NCI-H2196 treated with DMSO at 0.1 percent for 48 hours (cell line): ENCODE results near the gene TMEM229B.
A peak's percentile ranks its signal among the peaks of the same experiment; 100 is the strongest.
"Not testable (repeated sequence)": the region's sequence is repeated elsewhere in the genome, so short reads cannot be mapped to it uniquely, and the experiment has no call there.

Experiments used
- DNase-seq: peaks from one replicate; lab custom pipeline; 2025; ENCODE audit not compliant: unreplicated experiment; lab: John Stamatoyannopoulos, UW

Gene TMEM229B

DNA sequence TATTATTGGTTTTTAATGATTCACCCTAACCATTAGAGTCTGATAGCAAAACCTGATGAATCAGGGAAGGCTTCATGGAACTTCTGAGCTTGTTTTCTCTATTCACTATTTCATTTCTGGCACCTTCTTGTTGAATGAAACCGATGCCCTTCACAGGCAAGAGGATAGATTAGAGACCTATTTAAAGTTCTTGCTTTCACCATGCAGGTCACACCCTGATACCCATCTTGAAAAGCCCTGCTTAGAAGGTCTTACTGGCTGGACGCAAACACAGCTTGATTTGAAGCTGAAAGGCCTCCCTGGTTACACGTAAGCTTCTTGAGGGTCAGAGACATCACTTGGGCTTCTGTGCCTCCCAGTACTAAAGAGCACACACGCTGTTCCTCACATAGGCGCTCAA, 29.2 kb downstream of the TMEM229B start:
- no peak for DNase-seq

DNA sequence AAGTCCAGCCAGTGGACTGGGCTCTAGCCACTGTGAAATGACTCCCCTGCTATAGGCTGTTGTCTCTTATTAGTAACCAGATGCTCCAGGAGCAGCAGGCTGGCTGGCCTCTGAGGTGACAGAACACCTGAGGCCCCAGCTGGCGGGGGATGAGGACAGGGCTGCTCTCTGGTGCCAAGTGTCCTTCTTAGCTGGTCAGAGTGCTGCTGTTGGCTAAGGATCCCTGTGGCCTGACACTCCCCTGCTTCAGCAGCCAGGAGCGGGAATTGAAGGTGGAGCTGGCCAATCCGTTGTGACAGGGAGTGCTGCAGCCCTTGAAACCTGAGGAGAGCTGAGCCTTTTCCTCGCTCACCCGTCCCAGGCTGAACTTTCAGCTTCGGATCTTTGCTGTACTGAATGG, 30.7 kb downstream of the TMEM229B start:
- peak; percentile 32 for DNase-seq

- no peak for DNase-seq
Observed at GRCh38 chr14:67456732-67457131, 31.8 kb downstream of the TMEM229B start.

DNA sequence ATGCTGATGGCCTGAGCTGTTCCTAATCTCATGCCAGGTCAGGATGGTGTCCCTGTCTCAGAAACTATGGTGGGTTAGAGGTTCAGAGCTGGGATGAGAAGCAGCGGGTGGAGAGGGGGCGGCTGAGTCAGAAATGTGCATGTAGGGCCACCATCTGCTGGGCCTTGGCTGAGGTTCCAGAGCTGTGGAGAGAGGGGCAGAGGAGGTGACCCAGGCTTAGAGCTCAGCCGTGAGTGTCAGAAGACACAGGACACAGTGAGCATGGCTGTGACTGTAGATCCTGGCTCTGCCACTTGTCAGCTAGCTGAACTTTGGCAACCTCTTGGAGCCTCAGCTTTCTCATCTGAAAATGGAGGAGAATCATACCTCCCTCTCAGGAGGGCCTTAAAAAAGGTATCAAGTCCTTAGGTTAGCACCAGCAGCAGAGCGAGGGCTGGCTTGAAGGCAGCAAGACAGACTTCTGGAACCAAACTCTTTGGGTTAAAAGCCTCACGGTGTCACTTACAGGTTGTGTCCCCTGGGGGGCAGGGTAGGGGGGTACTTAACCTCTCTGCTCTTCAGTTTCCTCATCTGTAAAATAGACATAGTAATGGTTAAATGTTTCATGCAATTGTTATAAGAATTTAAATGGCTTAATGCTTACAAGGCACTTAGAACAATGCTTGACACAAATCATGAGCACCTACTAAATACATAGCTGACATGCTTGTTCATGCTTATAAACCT, 34.8 kb downstream of the TMEM229B start:
- no peak for DNase-seq

DNA sequence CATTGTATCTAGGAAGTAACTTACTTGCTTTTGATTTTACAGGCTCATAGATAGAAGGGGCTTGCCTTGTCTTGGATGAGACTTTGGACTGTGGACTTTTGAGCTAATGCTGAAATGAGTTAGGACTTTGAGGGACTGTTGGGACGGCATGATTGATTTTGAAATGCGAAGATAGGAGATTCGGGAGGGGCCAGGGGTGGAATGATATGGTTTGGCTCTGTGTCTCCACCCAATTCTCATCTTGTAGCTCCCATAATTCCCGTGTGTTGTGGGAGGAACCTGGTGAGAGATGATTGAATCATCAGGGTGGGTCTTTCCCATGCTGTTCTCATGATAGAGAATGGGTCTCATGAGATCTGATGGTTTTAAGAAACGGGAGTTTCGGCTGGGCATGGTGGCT, 36.9 kb downstream of the TMEM229B start:
- not testable (repeated sequence) for DNase-seq

GRCh38 chr14:67449096-67449495, 39.4 kb downstream of the TMEM229B start:
- no peak for DNase-seq

GRCh38 chr14:67447033-67447381, 41.5 kb downstream of the TMEM229B start:
- DNase-seq: no peak

DNA sequence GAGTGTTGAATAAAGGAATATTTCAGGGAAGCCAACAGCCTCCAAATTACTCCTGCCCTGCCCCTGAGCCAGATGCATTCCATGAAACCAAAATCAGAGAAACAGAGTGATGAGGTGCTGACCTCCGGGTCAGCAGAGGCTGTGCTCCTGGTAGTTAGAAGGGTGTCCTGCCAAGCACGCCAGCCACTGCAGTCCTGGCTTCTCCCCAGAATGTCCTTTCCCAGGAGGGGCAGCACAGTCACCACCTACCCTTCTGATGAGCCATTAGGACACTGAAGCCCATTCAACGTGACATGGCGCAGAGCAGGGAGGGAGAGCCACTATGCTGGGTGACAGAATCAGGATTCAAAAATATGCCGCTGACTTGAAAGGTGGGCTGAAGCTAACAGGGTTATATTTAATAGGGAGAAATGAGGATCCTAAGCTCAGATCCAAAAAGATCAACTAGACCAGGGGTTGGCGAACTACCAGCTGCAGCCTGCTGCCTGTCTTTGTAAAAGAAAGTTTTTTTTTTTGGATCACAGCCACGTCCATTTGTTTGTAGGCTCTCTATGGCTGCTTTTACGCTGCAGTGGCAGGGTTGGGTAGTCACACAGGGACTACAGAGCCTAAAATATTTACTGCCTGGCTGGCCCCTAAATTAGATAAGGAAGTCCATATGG, 42.0 kb downstream of the TMEM229B start:
- DNase-seq: no peak

- no peak for DNase-seq
Observed at GRCh38 chr14:67444395-67444794, 44.1 kb downstream of the TMEM229B start.

GRCh38 chr14:67442139-67442906, 46.2 kb downstream of the TMEM229B start:
- DNase-seq: no peak

DNA sequence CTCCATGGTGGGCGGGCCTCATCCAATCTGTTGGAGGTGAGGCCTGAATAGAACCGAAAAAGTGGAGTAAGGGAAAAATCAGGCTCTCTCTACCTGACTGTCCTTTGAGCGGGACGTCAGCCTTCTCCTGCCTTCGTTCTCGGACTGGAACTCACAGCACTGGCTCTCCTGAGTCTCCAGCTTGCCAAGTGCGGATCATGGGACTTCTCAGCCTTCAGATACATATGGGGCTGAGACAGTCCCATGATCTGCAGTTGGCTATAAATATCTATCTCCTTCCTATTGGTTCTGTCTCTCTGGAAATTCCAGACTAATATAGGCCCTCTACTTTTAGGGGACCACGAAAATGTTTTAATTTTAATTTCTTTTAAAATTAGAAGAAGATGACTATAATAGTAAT, 46.8 kb downstream of the TMEM229B start:
- DNase-seq: no peak

DNA sequence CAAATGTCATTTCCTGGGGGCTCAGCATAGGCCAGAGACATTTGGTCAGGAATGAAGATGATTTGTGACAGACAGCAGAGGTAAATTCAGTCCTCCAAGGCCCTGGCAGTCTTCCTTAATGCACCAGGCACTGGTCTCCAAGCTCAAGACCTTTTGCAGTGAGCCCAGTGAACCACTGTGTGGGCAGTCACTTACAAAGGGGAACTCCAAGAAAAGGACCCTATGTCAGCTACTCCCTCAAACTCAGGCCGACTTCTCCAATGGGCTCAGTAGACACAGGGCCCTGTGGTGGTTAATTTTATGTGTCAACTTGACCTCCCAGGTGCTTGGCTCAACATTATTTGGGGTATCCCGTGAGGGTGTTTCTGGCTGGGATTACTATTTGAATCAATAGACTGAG, 47.3 kb downstream of the TMEM229B start:
- no peak for DNase-seq

DNA sequence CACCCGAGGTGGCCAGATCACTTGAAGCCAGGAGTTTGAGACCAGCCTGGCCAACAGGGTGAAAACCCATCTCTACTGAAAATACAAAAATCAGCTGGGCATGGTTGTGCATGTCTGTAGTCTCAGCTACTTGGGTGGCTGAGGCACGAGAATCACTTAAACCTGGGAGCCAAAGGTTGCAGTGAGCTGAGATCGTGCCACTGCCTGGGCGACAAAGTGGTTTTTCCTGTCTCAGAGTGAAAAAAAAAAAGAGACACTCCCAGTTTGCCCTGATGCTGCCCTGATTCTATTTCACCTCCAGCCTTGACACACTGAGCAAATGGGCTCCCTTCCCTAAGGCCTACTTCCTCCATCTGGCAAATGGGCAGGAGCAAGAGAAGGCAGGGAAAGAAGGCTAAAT, 48.0 kb downstream of the TMEM229B start:
- DNase-seq: no peak

- no peak for DNase-seq
Observed at GRCh38 chr14:67438969-67439368, 49.6 kb downstream of the TMEM229B start.

DNA sequence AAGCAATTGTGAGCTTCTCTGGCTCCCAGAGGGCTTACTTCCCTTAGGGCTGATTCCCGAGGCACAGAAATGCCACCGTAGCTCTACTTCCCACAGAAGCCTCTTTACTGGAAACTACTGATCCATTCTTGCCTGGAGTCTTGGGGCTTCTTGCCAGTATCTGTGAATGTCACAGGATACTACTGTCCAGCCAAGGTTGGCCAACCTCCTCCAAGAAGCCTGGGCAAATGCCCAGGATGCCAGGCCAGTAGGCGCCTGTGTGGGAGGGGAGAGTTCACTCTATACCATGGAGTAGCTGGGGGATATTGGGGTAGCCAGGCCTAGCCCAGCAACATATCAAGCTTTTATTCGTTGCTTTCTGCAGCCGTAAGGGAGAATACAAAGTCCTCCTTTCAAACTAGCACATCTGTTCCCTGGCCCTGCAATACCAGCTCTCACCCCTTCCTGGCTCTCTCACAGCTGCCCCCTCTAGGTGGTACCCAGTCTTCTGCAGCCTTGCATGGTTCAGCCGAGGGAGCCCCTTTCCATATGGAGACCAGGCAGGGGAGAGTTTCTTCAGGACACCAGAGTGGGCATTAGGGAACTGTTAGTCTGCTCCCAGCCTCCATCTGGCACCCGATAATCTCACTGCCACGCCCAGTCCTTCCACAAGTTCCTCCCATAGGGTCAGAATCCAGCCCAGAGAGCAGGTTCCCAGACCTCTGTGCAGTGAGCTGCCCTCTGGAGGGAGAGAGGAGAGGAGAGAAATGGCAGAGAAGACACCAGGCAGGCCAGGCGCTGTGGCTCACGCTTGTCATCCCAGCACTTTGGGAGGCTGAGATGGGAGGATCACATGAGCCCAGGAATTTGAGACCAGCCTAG, 52.3 kb downstream of the TMEM229B start:
- no peak for DNase-seq

DNA sequence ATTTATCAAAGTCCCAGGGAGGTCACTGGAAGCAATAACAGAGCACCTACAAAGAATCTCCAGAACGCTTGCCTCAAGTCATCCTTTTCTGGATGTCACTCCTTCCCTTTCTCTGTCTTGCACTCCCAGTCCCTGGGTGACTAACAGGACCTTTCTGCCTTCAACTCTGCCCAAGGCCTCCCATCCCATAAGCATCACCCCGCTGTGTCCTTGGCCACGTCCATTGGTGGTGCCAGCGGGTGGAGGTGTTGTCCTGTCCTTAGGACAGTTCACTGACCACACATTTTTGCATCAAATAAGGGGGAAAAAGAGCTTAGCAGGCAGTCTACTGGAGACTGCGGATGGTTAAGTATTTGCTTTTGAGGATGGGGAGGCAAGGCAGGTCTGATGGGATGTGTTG, 52.9 kb downstream of the TMEM229B start:
- DNase-seq: no peak

DNA sequence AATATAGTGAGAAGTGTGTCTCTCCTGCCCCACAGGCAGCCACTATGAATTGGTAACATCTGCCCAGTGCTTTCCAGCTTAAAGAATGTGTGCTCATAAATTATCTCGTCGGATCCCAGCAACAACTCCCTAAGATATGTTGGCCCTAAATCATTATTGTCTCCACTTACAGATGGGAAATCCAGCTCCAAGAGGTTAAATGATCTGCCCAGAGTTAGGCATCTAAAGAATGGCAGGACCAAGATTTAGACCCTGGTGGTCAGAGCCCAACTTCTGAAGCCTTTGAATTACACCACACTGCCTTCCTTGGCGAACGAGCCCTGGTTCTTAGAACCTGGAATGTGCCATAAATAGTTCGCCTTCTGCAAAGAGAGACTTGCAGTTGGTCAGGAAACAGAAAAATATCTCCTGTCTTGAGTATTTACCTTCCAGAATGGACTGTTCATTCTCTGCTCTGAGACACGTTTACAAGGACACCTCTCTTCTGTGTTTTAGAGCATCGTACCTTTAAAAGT, 56.4 kb downstream of the TMEM229B start:
- no peak for DNase-seq

- DNase-seq: no peak
Observed at GRCh38 chr14:67429510-67430205, 58.9 kb downstream of the TMEM229B start.

- DNase-seq: no peak
Observed at GRCh38 chr14:67428501-67429031, 60.0 kb downstream of the TMEM229B start.

GRCh38 chr14:67426983-67427606, 61.4 kb downstream of the TMEM229B start:
- peak; percentile 62 for DNase-seq
